Hepatocyte (in vitro differentiated cells): ENCODE results near the gene UQCRH.

Experiments used
- EZH2phosphoT487 ChIP-seq: fragments of 200-600 bp; sonication (generic); IDR thresholded peaks from one replicate; pipeline ENCODE4 v1.6.1; 2018; ENCODE audit warnings: antibody characterized with exemption, mild to moderate bottlenecking, low read depth, moderate library complexity; ENCODE audit not compliant: unreplicated experiment, severe bottlenecking
- TF ChIP-seq, protein P1 (sequence below): fragments of 200-600 bp; sonication (generic); IDR thresholded peaks from 2 replicates; pipeline ENCODE4 v1.5.1; 2016; ENCODE audit warnings: antibody characterized with exemption, mild to moderate bottlenecking; ENCODE audit not compliant: poor library complexity

DNA sequence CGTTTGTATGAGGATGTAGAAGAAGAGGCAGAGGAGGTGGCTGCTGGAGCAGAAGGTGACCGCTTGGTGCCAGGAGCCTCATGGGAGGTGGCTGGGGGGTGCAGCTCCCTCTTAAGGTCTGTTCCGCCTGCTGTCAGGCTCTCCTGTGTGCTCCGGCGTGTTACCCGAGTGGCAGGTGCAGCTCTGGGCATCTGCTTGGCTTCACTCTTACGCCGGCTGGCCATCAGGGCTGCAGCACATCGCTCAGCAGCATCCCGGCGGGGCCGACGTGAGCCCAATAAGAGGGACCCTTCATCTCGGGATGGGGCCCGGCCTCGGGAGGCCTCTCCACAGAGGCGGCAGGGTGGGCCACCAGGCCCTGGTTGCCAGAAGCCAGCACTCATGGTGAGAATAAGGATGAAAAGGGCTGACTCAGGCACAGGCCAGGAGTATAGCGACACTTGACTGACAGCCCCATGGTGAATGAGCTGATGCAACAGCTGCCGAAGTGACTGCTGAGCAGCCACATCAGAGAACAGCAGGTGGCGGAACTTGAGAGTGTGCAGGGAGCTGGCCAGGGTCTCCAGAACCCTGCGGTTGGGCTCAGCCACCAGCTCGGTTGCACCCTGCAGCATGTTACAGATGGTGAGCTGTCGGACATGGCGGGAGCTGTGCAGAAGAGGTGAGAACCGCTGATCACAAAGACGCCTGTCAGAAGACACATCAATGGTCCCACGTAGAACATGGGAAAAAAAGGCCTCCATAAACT is 17.6 kb upstream of the UQCRH start:
- TF ChIP-seq, protein P1, sequence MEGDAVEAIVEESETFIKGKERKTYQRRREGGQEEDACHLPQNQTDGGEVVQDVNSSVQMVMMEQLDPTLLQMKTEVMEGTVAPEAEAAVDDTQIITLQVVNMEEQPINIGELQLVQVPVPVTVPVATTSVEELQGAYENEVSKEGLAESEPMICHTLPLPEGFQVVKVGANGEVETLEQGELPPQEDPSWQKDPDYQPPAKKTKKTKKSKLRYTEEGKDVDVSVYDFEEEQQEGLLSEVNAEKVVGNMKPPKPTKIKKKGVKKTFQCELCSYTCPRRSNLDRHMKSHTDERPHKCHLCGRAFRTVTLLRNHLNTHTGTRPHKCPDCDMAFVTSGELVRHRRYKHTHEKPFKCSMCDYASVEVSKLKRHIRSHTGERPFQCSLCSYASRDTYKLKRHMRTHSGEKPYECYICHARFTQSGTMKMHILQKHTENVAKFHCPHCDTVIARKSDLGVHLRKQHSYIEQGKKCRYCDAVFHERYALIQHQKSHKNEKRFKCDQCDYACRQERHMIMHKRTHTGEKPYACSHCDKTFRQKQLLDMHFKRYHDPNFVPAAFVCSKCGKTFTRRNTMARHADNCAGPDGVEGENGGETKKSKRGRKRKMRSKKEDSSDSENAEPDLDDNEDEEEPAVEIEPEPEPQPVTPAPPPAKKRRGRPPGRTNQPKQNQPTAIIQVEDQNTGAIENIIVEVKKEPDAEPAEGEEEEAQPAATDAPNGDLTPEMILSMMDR, result no peak
- no peak for TF ChIP-seq EZH2phosphoT487
